K562 (cell line): Measurements from ENCODE around the gene SNX25. TPM values are rescaled to one million over a fixed set of nuclear protein-coding genes. Genes with fewer than 3 reads are reported as not detected.

Source experiments
- ATF1 ChIP-seq, 2 experiments: fragments of 450-650 bp in 1 of 2; IDR thresholded peaks; 2 replicates each; pipeline ENCODE4 v1.6.1; 2016; ENCODE audit warnings: missing compliant biosample characterization in 1 of 2, missing genetic modification characterization in 1 of 2
- CREB1 ChIP-seq, 2 experiments: sonication (generic) in 1 of 2; formaldehyde crosslinking in 1 of 2; IDR thresholded peaks; 2 replicates each; pipeline versions ENCODE4 v1.6.1 to v1.8.0; 2012 to 2022; ENCODE audit warnings: inconsistent platforms in 1 of 2, mild to moderate bottlenecking in 1 of 2, missing genetic modification reagents in 1 of 2, moderate library complexity in 1 of 2
- CUX1 ChIP-seq: fragments of 200-800 bp; sonication (Bioruptor generic); IDR thresholded peaks from 2 replicates; pipeline ENCODE4 v1.6.1; 2016; ENCODE audit warnings: missing genetic modification characterization, missing compliant biosample characterization
- DNMT1 ChIP-seq: fragments of 450-650 bp; IDR thresholded peaks from 2 replicates; pipeline ENCODE4 v1.6.1; 2016; ENCODE audit warnings: antibody characterized with exemption, mild to moderate bottlenecking
- E2F6 ChIP-seq, 2 experiments: IDR thresholded peaks; 2 replicates each; pipeline ENCODE4 v1.6.1; 2011; ENCODE audit warnings: borderline replicate concordance in 1 of 2, control low read depth in 1 of 2, low read depth in 1 of 2, low read length in 1 of 2, mild to moderate bottlenecking in 1 of 2, mixed read lengths in 1 of 2, moderate library complexity in 1 of 2; ENCODE audit not compliant: insufficient read depth in 1 of 2, insufficient read length in 1 of 2, poor library complexity in 1 of 2, severe bottlenecking in 1 of 2; ENCODE audit errors: extremely low read depth in 1 of 2
- ELF4 ChIP-seq: fragments of 450-650 bp; formaldehyde crosslinking; IDR thresholded peaks from 2 replicates; pipeline ENCODE4 v1.4.0; 2022; ENCODE audit warnings: missing genetic modification characterization
- GATAD2B ChIP-seq: fragments of 450-650 bp; IDR thresholded peaks from 2 replicates; pipeline ENCODE4 v1.6.1; 2017; ENCODE audit warnings: mild to moderate bottlenecking, borderline replicate concordance
- JUND ChIP-seq, 2 experiments: IDR thresholded peaks; 2 replicates in 1 of 2; 3 replicates in 1 of 2; pipeline ENCODE4 v1.6.1; 2011; ENCODE audit warnings: borderline replicate concordance in 2 of 2, low read depth in 2 of 2, low read length in 2 of 2, improper control_type of control experiment in 1 of 2, missing biosample characterization in 1 of 2, missing genetic modification characterization in 1 of 2, missing genetic modification reagents in 1 of 2
- MAX ChIP-seq: sonication (generic); formaldehyde crosslinking; IDR thresholded peaks from 2 replicates; pipeline ENCODE4 v1.9.0; 2022; ENCODE audit warnings: mild to moderate bottlenecking, missing genetic modification reagents
- PATZ1 ChIP-seq: fragments of 250-450 bp; sonication (Bioruptor Pico); IDR thresholded peaks from 2 replicates; pipeline ENCODE4 v1.5.0; 2020; ENCODE audit warnings: mild to moderate bottlenecking, borderline replicate concordance
- POLR2G ChIP-seq: fragments of 200-400 bp; formaldehyde crosslinking; IDR thresholded peaks from 2 replicates; pipeline ENCODE4 v1.6.1; 2017; ENCODE audit warnings: low read depth, mild to moderate bottlenecking, antibody characterized with exemption, low read length, moderate library complexity
- PTTG1 ChIP-seq: fragments of 450-650 bp; IDR thresholded peaks from 2 replicates; pipeline ENCODE4 v1.6.1; 2016; ENCODE audit warnings: low read depth, mild to moderate bottlenecking, missing genetic modification characterization, missing compliant biosample characterization
- SAFB2 ChIP-seq: fragments of 200-400 bp; formaldehyde crosslinking; IDR thresholded peaks from 2 replicates; pipeline ENCODE4 v1.6.1; 2018; ENCODE audit warnings: borderline replicate concordance, low read length, low read depth, moderate library complexity; ENCODE audit not compliant: severe bottlenecking
- TAF9B ChIP-seq: fragments of 450-650 bp; IDR thresholded peaks from 2 replicates; pipeline ENCODE4 v1.6.1; 2018; ENCODE audit warnings: mild to moderate bottlenecking; ENCODE audit not compliant: partially characterized antibody
- ZEB2 ChIP-seq: fragments of 450-650 bp; IDR thresholded peaks from 2 replicates; pipeline ENCODE4 v1.6.1; 2016
- ZFP36 ChIP-seq: fragments of 150-350 bp; IDR thresholded peaks from 2 replicates; pipeline ENCODE4 v1.6.1; 2018; ENCODE audit warnings: low read length, low read depth; ENCODE audit not compliant: partially characterized antibody
- polyA plus RNA-seq, 8 experiments: library from polyadenylated mRNA; depleted of rRNA in 4 of 8; stranded (reverse) in 5 of 8; unstranded in 3 of 8; fragments of >200 nt; fragmentation: Nextera tagmentation in 2 of 8; fragmentation: Illumina TruSeq in 1 of 8; extraction: Ambion mirVana in 2 of 8; extraction: Trizol in 1 of 8; gene quantifications; 2 replicates each; pipeline versions ENCODE4 v1.2.1 to v1.2.3, GENCODE V29; 2011 to 2014; ENCODE audit warnings: inconsistent platforms in 1 of 8, missing spikeins in 1 of 8
- total RNA-seq, 7 experiments: library from RNA; depleted of rRNA in 6 of 7; stranded (reverse); fragments of >200 nt in 6 of 7; fragmentation: Illumina TruSeq in 2 of 7; extraction: Trizol in 2 of 7; gene quantifications; 2 replicates each; pipeline versions ENCODE4 v1.2.1 to v1.2.3, GENCODE V29; 2011 to 2021; ENCODE audit warnings: low replicate concordance in 1 of 7

SNX25 gene
- total and polyA plus RNA-seq, 9 of the 15 experiments (the other 6 are each of a cell fraction or from before 2014, with no cell fraction given): 2.5 to 23.4 (median 13.3) TPM

- TF ChIP-seq CUX1 (CRISPR knock-in tag) (no peak), PTTG1 (no peak), TAF9B (no peak), E2F6 (IDR thresholded peaks at IDR 0.05; ENCODE audit: borderline replicate concordance in 1 of 2, extremely low read depth in 1 of 2, insufficient read depth in 1 of 2, insufficient read length in 1 of 2, low read depth in 1 of 2, low read length in 1 of 2, poor library complexity in 1 of 2, severe bottlenecking in 1 of 2) (peak in 1 of 2 experiments; percentile 39), GATAD2B (peak; percentile 83), POLR2G (peak; percentile 91), SAFB2 (no peak), DNMT1 (no peak), ZFP36 (no peak), ZEB2 (peak; percentile 73; the same call in 1 of the 2 replicates), MAX (peak; percentile 47; the same call in 1 of the 2 replicates), JUND (IDR thresholded peaks at IDR 0.05; ENCODE audit: borderline replicate concordance, low read depth, low read length) (no peak), JUND (tag; IDR thresholded peaks at IDR 0.05; ENCODE audit: borderline replicate concordance, low read depth, low read length) (no peak), PATZ1 (CRISPR knock-in tag) (no peak), ATF1 (CRISPR knock-in tag; IDR thresholded peaks at IDR 0.05) (no peak), ATF1 (tag; IDR thresholded peaks at IDR 0.05) (peak; percentile 50; the same call in 1 of the 2 replicates), ELF4 (CRISPR knock-in tag) (no peak), CREB1 (IDR thresholded peaks at IDR 0.05) (0 out of 2 replicates have a peak, but pooled peaks have one; percentile 31), CREB1 (CRISPR knock-in tag; IDR thresholded peaks at IDR 0.05) (no peak)
Observed at GRCh38 chr4:185209031-185209851, at the start of gene SNX25 (continued).
